Measurements from ENCODE around the gene TTC7B. TPM values are rescaled to one million over a fixed set of nuclear protein-coding genes. Genes with fewer than 3 reads are reported as not detected.

Gene TTC7B
- total and polyA plus RNA-seq, 2 experiments from 2014 or later, result 7.9 to 28.6 TPM

DNA sequence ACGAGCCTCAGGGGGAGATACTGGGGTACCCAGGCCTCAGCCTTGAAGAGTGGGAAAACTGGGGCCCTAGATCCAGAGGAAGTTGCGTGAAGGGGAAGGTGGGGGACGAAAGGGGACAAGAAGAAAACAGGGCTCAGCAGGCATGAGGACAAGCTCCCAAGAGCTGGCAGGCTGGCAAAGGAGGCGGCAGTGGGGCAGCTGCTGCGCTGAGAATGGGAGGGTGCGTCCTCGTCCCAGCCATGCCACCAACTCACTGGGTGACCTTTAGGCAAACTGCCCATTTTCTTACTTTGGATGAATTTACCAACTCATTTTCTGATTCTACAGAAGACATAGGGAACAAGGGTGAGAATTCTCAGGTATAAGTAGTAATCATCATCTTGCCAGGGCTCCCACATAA is 133.6 kb downstream of the TTC7B start:
- H3K36me3 ChIP-seq (ENCODE audit: insufficient read depth), result no peaks in the 10 kb centered on the region
- H3K9me2 ChIP-seq (ENCODE audit: insufficient read depth), result peaks cover 5% of the 10 kb centered on the region; the same call in 1 of the 2 replicates
- no peak for ATAC-seq
- no peaks in the 10 kb centered on the region; the same call in 2 of the 3 replicates for H3K36me3 Mint-ChIP-seq (ENCODE audit: low read depth)
- TF ChIP-seq CREB1 (CRISPR knock-in tag; IDR thresholded peaks at IDR 0.05; ENCODE audit: low read depth), result no peak
- TF ChIP-seq ETS1 (IDR thresholded peaks at IDR 0.05), result no peak
- TF ChIP-seq, protein P1, sequence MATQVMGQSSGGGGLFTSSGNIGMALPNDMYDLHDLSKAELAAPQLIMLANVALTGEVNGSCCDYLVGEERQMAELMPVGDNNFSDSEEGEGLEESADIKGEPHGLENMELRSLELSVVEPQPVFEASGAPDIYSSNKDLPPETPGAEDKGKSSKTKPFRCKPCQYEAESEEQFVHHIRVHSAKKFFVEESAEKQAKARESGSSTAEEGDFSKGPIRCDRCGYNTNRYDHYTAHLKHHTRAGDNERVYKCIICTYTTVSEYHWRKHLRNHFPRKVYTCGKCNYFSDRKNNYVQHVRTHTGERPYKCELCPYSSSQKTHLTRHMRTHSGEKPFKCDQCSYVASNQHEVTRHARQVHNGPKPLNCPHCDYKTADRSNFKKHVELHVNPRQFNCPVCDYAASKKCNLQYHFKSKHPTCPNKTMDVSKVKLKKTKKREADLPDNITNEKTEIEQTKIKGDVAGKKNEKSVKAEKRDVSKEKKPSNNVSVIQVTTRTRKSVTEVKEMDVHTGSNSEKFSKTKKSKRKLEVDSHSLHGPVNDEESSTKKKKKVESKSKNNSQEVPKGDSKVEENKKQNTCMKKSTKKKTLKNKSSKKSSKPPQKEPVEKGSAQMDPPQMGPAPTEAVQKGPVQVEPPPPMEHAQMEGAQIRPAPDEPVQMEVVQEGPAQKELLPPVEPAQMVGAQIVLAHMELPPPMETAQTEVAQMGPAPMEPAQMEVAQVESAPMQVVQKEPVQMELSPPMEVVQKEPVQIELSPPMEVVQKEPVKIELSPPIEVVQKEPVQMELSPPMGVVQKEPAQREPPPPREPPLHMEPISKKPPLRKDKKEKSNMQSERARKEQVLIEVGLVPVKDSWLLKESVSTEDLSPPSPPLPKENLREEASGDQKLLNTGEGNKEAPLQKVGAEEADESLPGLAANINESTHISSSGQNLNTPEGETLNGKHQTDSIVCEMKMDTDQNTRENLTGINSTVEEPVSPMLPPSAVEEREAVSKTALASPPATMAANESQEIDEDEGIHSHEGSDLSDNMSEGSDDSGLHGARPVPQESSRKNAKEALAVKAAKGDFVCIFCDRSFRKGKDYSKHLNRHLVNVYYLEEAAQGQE (IDR thresholded peaks at IDR 0.05; ENCODE audit: unreplicated experiment), result no peak
- no peak for TF ChIP-seq EZH2phosphoT487 (IDR thresholded peaks at IDR 0.05; ENCODE audit: unreplicated experiment)
- no peak for TF ChIP-seq POLR2AphosphoS5 (IDR thresholded peaks at IDR 0.05; ENCODE audit: low read depth)
- no peak for TF ChIP-seq ZNF462 (CRISPR knock-in tag; IDR thresholded peaks at IDR 0.05)
- TF ChIP-seq, protein P2, sequence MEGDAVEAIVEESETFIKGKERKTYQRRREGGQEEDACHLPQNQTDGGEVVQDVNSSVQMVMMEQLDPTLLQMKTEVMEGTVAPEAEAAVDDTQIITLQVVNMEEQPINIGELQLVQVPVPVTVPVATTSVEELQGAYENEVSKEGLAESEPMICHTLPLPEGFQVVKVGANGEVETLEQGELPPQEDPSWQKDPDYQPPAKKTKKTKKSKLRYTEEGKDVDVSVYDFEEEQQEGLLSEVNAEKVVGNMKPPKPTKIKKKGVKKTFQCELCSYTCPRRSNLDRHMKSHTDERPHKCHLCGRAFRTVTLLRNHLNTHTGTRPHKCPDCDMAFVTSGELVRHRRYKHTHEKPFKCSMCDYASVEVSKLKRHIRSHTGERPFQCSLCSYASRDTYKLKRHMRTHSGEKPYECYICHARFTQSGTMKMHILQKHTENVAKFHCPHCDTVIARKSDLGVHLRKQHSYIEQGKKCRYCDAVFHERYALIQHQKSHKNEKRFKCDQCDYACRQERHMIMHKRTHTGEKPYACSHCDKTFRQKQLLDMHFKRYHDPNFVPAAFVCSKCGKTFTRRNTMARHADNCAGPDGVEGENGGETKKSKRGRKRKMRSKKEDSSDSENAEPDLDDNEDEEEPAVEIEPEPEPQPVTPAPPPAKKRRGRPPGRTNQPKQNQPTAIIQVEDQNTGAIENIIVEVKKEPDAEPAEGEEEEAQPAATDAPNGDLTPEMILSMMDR (conservative IDR thresholded peaks at IDR 0.05; ENCODE audit: low read depth in 2 of 2), result no peak
- no peak for TF ChIP-seq ZNF331 (CRISPR knock-in tag; IDR thresholded peaks at IDR 0.05; ENCODE audit: low read depth)
- TF ChIP-seq EZH2 (IDR thresholded peaks at IDR 0.05; ENCODE audit: low read depth, unreplicated experiment), result no peak
- TF ChIP-seq NANOG (IDR thresholded peaks at IDR 0.05; ENCODE audit: borderline replicate concordance), result no peak
- TF ChIP-seq ZNF114 (CRISPR knock-in tag; IDR thresholded peaks at IDR 0.05), result no peak
- no peak for TF ChIP-seq STAT1 (IDR thresholded peaks at IDR 0.05; ENCODE audit: unreplicated experiment)
- TF ChIP-seq JUNB (IDR thresholded peaks at IDR 0.05; ENCODE audit: unreplicated experiment), result no peak
- no peaks in the 10 kb centered on the region for H3K4me1 ChIP-seq (ENCODE audit: insufficient read depth)
- H3K27me3 Mint-ChIP-seq (ENCODE audit: insufficient read depth, low read depth, poor library complexity), result no peaks in the 10 kb centered on the region
- H3K27ac Mint-ChIP-seq, result no peak overlapping the region
- no peak overlapping the region for H2AFZ ChIP-seq
- H4K20me1 ChIP-seq (replicated peaks; ENCODE audit: insufficient read depth), result no peaks in the 10 kb centered on the region
- no peak overlapping the region for H3K4me2 ChIP-seq
- H3K27me3 ChIP-seq (ENCODE audit: insufficient read depth), result no peaks in the 10 kb centered on the region
- no peak overlapping the region for H3K4me3 ChIP-seq
- no peak for DNase-seq (ENCODE audit: low spot score)
- no peaks in the 10 kb centered on the region for H3K9me3 Mint-ChIP-seq
- no peak overlapping the region for H3K27ac ChIP-seq (ENCODE audit: low read depth)
- H3F3A ChIP-seq (replicated peaks; ENCODE audit: low read depth), result no peaks in the 10 kb centered on the region
- H3K4me3 Mint-ChIP-seq, result no peak overlapping the region
- no peaks in the 10 kb centered on the region for H3K79me2 ChIP-seq (replicated peaks; ENCODE audit: insufficient read depth)
- H3K4me1 Mint-ChIP-seq, result peaks cover 34% of the 10 kb centered on the region

Measured in GM23338 (cell line).